SH-SY5Y (cell line): ENCODE data around the gene PDLIM5.

Source experiments
- GATA2 ChIP-seq: IDR thresholded peaks from 2 replicates; pipeline ENCODE4 v1.6.1; 2011; ENCODE audit warnings: mild to moderate bottlenecking, low read depth, low read length
- GATA3 ChIP-seq: IDR thresholded peaks from 2 replicates; pipeline ENCODE4 v1.6.1; 2011; ENCODE audit warnings: low read depth, mild to moderate bottlenecking, low read length, moderate library complexity

- TF ChIP-seq GATA2 (no peak), GATA3 (no peak)
Measured at GRCh38 chr4:94406668-94407437, 44.9 kb upstream of the PDLIM5 start.
